MCF 10A (cell line): ENCODE data around the gene ACVR2B. TPM values are rescaled to one million over a fixed set of nuclear protein-coding genes. Genes with fewer than 3 reads are reported as not detected.

ENCODE experiments used
- BruUV-seq: library from RNA; stranded (reverse); fragments of 400-500 nt; replicated peaks from 2 replicates; lab custom pipeline; 2021; lab: Mats Ljungman, UMichigan
- CTCF ChIA-PET: fragments of 300-600 bp; sonication (Branson Sonifier 250); formaldehyde crosslinking; extraction: SDS; loops from one replicate; lab custom pipeline; 2021; ENCODE audit warnings: antibody characterized with exemption, inconsistent platforms; lab: Yijun Ruan, JAX
- POLR2A ChIA-PET: fragments of 300-600, 350-650 bp; sonication (Branson Sonifier 250); formaldehyde crosslinking; extraction: SDS; loops from one replicate; lab custom pipeline; 2020; ENCODE audit warnings: antibody characterized with exemption, inconsistent platforms; lab: Yijun Ruan, JAX
- DNase-seq: peaks from one replicate; pipeline ENCODE4 v3.0.0-alpha.2; 2018; ENCODE audit not compliant: unreplicated experiment
- H3K27ac Mint-ChIP-seq: one replicate; pipeline ENCODE4 v1.8.0; 2022; ENCODE audit warnings: mild to moderate bottlenecking, low read depth, mixed read lengths; ENCODE audit not compliant: unreplicated experiment
- H3K27me3 Mint-ChIP-seq: one replicate; pipeline ENCODE4 v1.8.0; 2022; ENCODE audit warnings: mixed read lengths; ENCODE audit not compliant: insufficient read depth, unreplicated experiment
- H3K36me3 Mint-ChIP-seq: one replicate; pipeline ENCODE4 v1.8.0; 2022; ENCODE audit warnings: mild to moderate bottlenecking, moderate library complexity, mixed read lengths; ENCODE audit not compliant: insufficient read depth, unreplicated experiment
- H3K4me1 Mint-ChIP-seq: one replicate; pipeline ENCODE4 v1.8.0; 2022; ENCODE audit warnings: mixed read lengths; ENCODE audit not compliant: insufficient read depth, unreplicated experiment
- H3K4me3 Mint-ChIP-seq: one replicate; pipeline ENCODE4 v1.8.0; 2022; ENCODE audit warnings: mild to moderate bottlenecking, moderate library complexity, mixed read lengths; ENCODE audit not compliant: unreplicated experiment
- H3K9me3 Mint-ChIP-seq: one replicate; pipeline ENCODE4 v1.8.0; 2022; ENCODE audit warnings: mixed read lengths; ENCODE audit not compliant: unreplicated experiment
- CTCF ChIP-seq: fragments of 200-600 bp; IDR thresholded peaks from one replicate; pipeline ENCODE4 v1.8.0; 2022; ENCODE audit warnings: antibody characterized with exemption, mild to moderate bottlenecking; ENCODE audit not compliant: unreplicated experiment
- intact Hi-C: fragments of 100-400 bp; cut with micrococcal nuclease; formaldehyde crosslinking; loops from 2 replicates; pipeline ENCODE4 v1.14.1; 2022
- total RNA-seq: library from RNA; stranded (reverse); gene quantifications from 2 replicates; pipeline ENCODE4 v1.2.3, GENCODE V29; 2022

Gene ACVR2B
- total RNA-seq, 1 experiment from 2014 or later, result 3.6 TPM

- ChIA-PET POLR2A (interaction anchor here (1.0 to 1.1 kb wide), 2 partner anchors 130 to 478 kb away, joined by 4 to 5 read pairs; no protein-coding TSS in a partner anchor), CTCF (interaction anchor here (0.6 to 13.8 kb wide), 77 partner anchors 8 to 1814 kb away, joined by 3 to 239 read pairs (median 4); partner anchors contain the start of genes EXOG and XYLB)
- intact Hi-C loops, result loop anchor here (1.0 kb wide), 6 partner anchors 130 to 509 kb away; no protein-coding TSS in a partner anchor
- Mint-ChIP-seq H3K4me1 (no peaks in the 10 kb centered on the region), H3K9me3 (no peaks in the 10 kb centered on the region), H3K27ac (no peak overlapping the region), H3K36me3 (peaks cover 58% of the 10 kb centered on the region), H3K4me3 (no peak overlapping the region), H3K27me3 (no peaks in the 10 kb centered on the region)
- no TSS peak for BruUV-seq
- DNase-seq, result peak; percentile 76
- peak; percentile 87 for TF ChIP-seq CTCF
These were observed 67.8 kb downstream of the ACVR2B start for GRCh38 chr3:38521391-38521987.

- CTCF ChIA-PET, result interaction anchor here (0.5 to 13.8 kb wide), 60 partner anchors 8 to 1157 kb away, joined by 3 to 239 read pairs (median 4); partner anchors contain the start of genes EXOG and XYLB
- DNase-seq, result no peak
- no TSS peak for BruUV-seq
These were observed 68.3 kb downstream of the ACVR2B start for GRCh38 chr3:38522002-38522401.

GRCh38 chr3:38524141-38524739, 70.5 kb downstream of the ACVR2B start:
- TSS peak; percentile 31 for BruUV-seq
- Mint-ChIP-seq H3K4me1 (no peaks in the 10 kb centered on the region), H3K9me3 (no peaks in the 10 kb centered on the region), H3K36me3 (peaks cover 60% of the 10 kb centered on the region), H3K27ac (no peak overlapping the region), H3K4me3 (no peak overlapping the region), H3K27me3 (no peaks in the 10 kb centered on the region)
- intact Hi-C loops, result no loop called here
- POLR2A ChIA-PET, result interaction anchor here (0.7 kb wide), 1 partner anchor 721 kb away, joined by 3 read pairs; no protein-coding TSS in a partner anchor
- CTCF ChIA-PET, result interaction anchor here (0.8 to 13.8 kb wide), 11 partner anchors 10 to 766 kb away, joined by 3 to 239 read pairs (median 4); no protein-coding TSS in a partner anchor
- no peak for DNase-seq
- no peak for TF ChIP-seq CTCF

More at GRCh38 chr3:38522002-38522401, 68.3 kb downstream of the ACVR2B start:
- H3K27ac Mint-ChIP-seq, result no peak overlapping the region
- no peaks in the 10 kb centered on the region for H3K27me3 Mint-ChIP-seq
- POLR2A ChIA-PET, result interaction anchor here (1.0 to 1.1 kb wide), 2 partner anchors 129 to 478 kb away, joined by 4 to 5 read pairs; no protein-coding TSS in a partner anchor
- no peak for TF ChIP-seq CTCF
- no peak overlapping the region for H3K4me3 Mint-ChIP-seq
- peaks cover 60% of the 10 kb centered on the region for H3K36me3 Mint-ChIP-seq
- H3K9me3 Mint-ChIP-seq, result no peaks in the 10 kb centered on the region
- H3K4me1 Mint-ChIP-seq, result no peaks in the 10 kb centered on the region
- intact Hi-C loops, result no loop called here

GRCh38 chr3:38526792-38527191, 73.1 kb downstream of the ACVR2B start:
- intact Hi-C loops, result no loop called here
- Mint-ChIP-seq H3K4me3 (no peak overlapping the region), H3K9me3 (no peaks in the 10 kb centered on the region), H3K36me3 (peaks cover 54% of the 10 kb centered on the region), H3K4me1 (no peaks in the 10 kb centered on the region), H3K27me3 (no peaks in the 10 kb centered on the region), H3K27ac (no peak overlapping the region)
- POLR2A ChIA-PET, result no interaction called here
- CTCF ChIA-PET, result interaction anchor here (13.8 kb wide), 1 partner anchor 127 kb away, joined by 239 read pairs; no protein-coding TSS in a partner anchor
- BruUV-seq, result no TSS peak
- no peak for DNase-seq
- no peak for TF ChIP-seq CTCF
